ENCODE data around the gene KLK11. TPM values are rescaled to one million over a fixed set of nuclear protein-coding genes. Genes with fewer than 3 reads are reported as not detected.
A peak's percentile ranks its signal among the peaks of the same experiment; 100 is the strongest.

Gene KLK11
- total RNA-seq, 1 experiment from 2014 or later = 10.8 TPM

DNA sequence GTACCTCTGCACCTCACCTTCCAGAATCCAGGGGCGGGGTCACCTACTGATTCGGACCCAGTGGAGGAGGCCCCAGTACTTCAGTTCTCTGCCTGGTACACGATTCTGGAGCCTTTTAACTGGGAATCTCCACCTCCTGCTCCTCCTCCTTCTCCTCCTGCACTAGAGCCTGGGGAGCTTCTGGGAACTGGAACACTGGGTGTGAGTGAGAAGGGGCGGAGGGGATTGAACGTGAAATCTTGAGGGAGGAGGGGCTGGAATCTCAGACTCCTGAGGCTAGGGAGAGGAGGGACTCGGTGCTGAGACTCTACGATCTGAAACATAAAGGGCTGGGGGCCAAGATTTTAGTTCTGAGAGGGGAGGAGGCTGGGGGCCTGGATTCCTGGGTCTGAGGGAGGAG, 24.9 kb downstream of the KLK11 start, which contains the start of gene KLK8:
TSS of gene KLK8 (minus strand) at position 90 of the 400 bp plus-strand sequence. CDS start 437 bp downstream, outside the sequence.
- CTCF ChIA-PET = interaction anchor here (0.8 to 2.5 kb wide), 3 partner anchors 10 to 16 kb away, joined by 5 to 24 read pairs (median 10); no protein-coding TSS in a partner anchor
- Mint-ChIP-seq H3K36me3 (ENCODE audit: insufficient read depth, unreplicated experiment) (peaks cover 26% of the 10 kb centered on the region), H3K4me3 (ENCODE audit: low read depth, unreplicated experiment) (peak within 1 kb of the TSS; percentile 74), H3K4me1 (ENCODE audit: low read depth, unreplicated experiment) (peaks cover 41% of the 10 kb centered on the region), H3K9me3 (ENCODE audit: low read depth, unreplicated experiment) (no peaks in the 10 kb centered on the region), H3K27ac (ENCODE audit: unreplicated experiment) (peak within 1 kb of the TSS; percentile 80), H3K27me3 (ENCODE audit: unreplicated experiment) (peaks cover 43% of the 10 kb centered on the region)
- no peak for DNase-seq
- intact Hi-C loops (cut with micrococcal nuclease; ENCODE audit: unreplicated experiment) = no loop called here
- TF ChIP-seq, protein P1, sequence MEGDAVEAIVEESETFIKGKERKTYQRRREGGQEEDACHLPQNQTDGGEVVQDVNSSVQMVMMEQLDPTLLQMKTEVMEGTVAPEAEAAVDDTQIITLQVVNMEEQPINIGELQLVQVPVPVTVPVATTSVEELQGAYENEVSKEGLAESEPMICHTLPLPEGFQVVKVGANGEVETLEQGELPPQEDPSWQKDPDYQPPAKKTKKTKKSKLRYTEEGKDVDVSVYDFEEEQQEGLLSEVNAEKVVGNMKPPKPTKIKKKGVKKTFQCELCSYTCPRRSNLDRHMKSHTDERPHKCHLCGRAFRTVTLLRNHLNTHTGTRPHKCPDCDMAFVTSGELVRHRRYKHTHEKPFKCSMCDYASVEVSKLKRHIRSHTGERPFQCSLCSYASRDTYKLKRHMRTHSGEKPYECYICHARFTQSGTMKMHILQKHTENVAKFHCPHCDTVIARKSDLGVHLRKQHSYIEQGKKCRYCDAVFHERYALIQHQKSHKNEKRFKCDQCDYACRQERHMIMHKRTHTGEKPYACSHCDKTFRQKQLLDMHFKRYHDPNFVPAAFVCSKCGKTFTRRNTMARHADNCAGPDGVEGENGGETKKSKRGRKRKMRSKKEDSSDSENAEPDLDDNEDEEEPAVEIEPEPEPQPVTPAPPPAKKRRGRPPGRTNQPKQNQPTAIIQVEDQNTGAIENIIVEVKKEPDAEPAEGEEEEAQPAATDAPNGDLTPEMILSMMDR (IDR thresholded peaks at IDR 0.05; ENCODE audit: unreplicated experiment) = no peak
- no TSS peak for BruUV-seq (replicated peaks)

DNA sequence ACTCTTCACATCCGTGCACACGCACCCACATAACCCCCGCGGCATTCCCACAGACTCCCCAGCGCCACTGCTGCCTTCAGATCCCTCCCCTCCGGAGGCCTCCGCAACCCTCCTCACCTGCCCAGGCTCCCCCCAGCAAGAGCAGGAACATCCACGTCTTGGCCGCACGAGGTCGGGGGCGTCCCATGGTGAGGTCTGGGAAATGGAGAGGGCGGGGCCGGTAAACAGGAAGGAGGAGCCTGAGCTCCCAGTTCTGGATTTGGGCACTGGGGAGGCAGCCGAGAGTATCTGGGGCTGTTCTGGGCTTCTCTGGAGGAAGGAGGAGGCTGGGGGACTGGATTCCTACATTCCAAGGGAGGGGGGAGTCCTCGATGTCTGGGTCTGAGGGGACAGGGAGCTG, 25.4 kb downstream of the KLK11 start:
- CTCF ChIA-PET = interaction anchor here (1.4 to 2.5 kb wide), 3 partner anchors 9 to 32 kb away, joined by 4 to 24 read pairs (median 10); partner anchors contain the start of gene KLK6
- H3K4me3 Mint-ChIP-seq (ENCODE audit: low read depth, unreplicated experiment) = peak overlapping the region; percentile 74
- H3K27me3 Mint-ChIP-seq (ENCODE audit: unreplicated experiment) = peaks cover 38% of the 10 kb centered on the region
- H3K4me1 Mint-ChIP-seq (ENCODE audit: low read depth, unreplicated experiment) = peaks cover 36% of the 10 kb centered on the region
- DNase-seq = no peak
- intact Hi-C loops (cut with micrococcal nuclease; ENCODE audit: unreplicated experiment) = no loop called here
- peaks cover 21% of the 10 kb centered on the region for H3K36me3 Mint-ChIP-seq (ENCODE audit: insufficient read depth, unreplicated experiment)
- no peaks in the 10 kb centered on the region for H3K9me3 Mint-ChIP-seq (ENCODE audit: low read depth, unreplicated experiment)
- H3K27ac Mint-ChIP-seq (ENCODE audit: unreplicated experiment) = peak overlapping the region; percentile 46
- TF ChIP-seq, protein P1 (IDR thresholded peaks at IDR 0.05; ENCODE audit: unreplicated experiment) = no peak
- BruUV-seq (replicated peaks) = no TSS peak

DNA sequence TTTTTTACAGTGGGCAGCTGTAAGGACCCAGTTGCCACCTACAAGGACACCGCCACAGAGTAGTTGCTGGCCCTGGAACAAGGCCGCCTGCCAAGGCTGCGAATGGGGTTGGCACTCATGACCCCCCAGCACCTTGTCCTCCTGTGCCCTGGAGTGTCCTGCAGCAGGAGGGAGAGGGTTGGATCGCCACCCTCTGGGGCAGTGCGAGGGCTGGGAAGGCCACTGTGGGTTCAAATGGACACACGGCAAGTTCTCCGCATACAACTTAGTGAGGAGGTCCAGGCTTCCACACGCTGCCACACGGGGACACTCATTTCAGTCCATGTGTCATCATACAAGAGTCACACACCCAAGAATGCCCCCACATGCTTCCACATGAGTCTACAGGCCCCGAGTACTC, 26.0 kb downstream of the KLK11 start:
- BruUV-seq (replicated peaks) = no TSS peak
- TF ChIP-seq, protein P1 (IDR thresholded peaks at IDR 0.05; ENCODE audit: unreplicated experiment) = no peak
- intact Hi-C loops (cut with micrococcal nuclease; ENCODE audit: unreplicated experiment) = no loop called here
- Mint-ChIP-seq H3K27ac (ENCODE audit: unreplicated experiment) (no peak overlapping the region), H3K27me3 (ENCODE audit: unreplicated experiment) (peaks cover 33% of the 10 kb centered on the region), H3K4me1 (ENCODE audit: low read depth, unreplicated experiment) (peaks cover 34% of the 10 kb centered on the region), H3K4me3 (ENCODE audit: low read depth, unreplicated experiment) (no peak overlapping the region), H3K36me3 (ENCODE audit: insufficient read depth, unreplicated experiment) (peaks cover 21% of the 10 kb centered on the region), H3K9me3 (ENCODE audit: low read depth, unreplicated experiment) (no peaks in the 10 kb centered on the region)
- CTCF ChIA-PET = interaction anchor here (1.4 to 2.5 kb wide), 2 partner anchors 17 to 31 kb away, joined by 4 to 24 read pairs; partner anchors contain the start of gene KLK6
- DNase-seq = no peak

DNA sequence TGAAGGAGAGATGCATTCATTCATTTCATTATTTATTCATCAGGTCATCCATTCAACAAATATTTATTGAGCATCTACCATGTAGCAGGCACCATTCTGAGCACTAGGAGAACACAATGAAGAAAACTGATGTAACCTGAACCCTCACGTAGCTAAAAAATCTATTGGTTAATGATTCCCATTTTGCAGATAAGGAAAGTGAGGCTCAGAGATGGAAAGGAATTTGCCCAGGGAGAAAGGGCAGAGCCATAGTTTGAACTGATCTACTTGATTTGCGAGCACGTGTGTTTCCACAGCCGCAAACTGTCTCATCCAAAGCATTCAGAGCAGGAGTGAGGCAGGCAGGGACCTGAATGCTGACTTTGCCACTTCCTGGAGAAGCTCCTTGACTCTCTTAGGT, 27.7 kb downstream of the KLK11 start:
- peaks cover 34% of the 10 kb centered on the region for H3K4me1 Mint-ChIP-seq (ENCODE audit: low read depth, unreplicated experiment)
- H3K27me3 Mint-ChIP-seq (ENCODE audit: unreplicated experiment) = peaks cover 17% of the 10 kb centered on the region
- peaks cover 21% of the 10 kb centered on the region for H3K36me3 Mint-ChIP-seq (ENCODE audit: insufficient read depth, unreplicated experiment)
- CTCF ChIA-PET = interaction anchor here (0.7 to 1.4 kb wide), 2 partner anchors 18 to 225 kb away, joined by 3 read pairs; no protein-coding TSS in a partner anchor
- TF ChIP-seq, protein P1 (IDR thresholded peaks at IDR 0.05; ENCODE audit: unreplicated experiment) = no peak
- no peaks in the 10 kb centered on the region for H3K9me3 Mint-ChIP-seq (ENCODE audit: low read depth, unreplicated experiment)
- no TSS peak for BruUV-seq (replicated peaks)
- H3K27ac Mint-ChIP-seq (ENCODE audit: unreplicated experiment) = no peak overlapping the region
- no peak for DNase-seq
- no peak overlapping the region for H3K4me3 Mint-ChIP-seq (ENCODE audit: low read depth, unreplicated experiment)
- intact Hi-C loops (cut with micrococcal nuclease; ENCODE audit: unreplicated experiment) = no loop called here
